ENCODE measurements around the gene RELCH.

The RELCH gene

GRCh38 chr18:62250475-62250874 is 63.4 kb downstream of the RELCH start:
- no peak for DNase-seq

- DNase-seq = no peak
Measured at GRCh38 chr18:62258093-62258492, 71.0 kb downstream of the RELCH start.

DNA sequence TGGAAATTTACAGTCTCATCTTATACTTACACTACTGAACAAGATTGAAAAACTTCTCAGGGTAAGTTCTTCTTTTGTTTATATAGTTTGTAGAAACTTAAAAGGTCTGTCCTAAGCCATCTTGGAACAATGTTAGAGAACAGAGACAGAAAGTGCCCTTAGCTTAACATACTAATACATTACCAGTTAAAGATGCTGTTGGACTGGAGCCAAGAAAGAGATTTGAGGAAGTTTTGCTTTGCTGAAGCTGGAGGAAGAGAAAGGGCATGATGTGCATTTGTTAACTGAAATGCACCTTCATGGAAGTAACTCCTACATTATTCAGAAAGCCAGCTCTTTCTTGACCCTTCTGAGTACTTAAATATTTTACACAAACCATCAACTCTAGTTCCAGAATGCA is 71.6 kb downstream of the RELCH start:
- no peak for DNase-seq

DNA sequence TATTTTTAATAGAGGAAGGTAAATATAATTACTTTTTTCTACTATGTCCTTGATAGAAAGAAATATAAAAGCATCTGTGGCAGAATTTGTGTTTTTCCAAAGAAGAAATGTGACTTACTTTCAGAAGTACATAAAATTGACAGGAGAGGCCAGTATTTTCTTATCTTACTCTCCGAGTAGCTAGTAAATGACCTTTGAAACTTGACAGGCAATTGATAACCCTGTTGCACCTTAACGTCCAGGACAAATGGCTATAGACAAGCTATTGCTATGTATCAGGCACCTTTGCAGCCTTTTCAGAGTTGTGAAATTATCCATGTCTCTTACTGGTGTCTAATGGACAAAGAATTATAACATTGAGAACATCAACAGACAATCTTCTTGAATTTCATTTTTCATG is 75.0 kb downstream of the RELCH start:
- no peak for DNase-seq

DNA sequence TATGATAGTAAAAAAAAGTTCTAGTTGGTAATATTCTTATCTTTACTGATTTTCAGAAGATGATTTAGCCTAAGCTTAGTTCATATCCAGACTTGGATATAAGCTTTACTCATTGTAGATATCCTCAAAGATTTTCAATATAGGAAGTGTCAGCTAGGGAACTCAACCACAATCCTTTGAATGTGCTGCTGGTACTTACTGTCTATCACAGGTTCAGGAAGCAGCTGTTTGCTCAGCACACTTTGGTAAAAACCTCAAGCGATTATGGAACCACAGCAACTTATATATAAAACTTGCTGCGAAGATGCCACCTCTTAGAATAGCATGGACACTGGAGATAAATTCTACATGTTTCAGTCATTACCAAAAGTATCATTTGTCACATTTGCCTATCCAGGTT is 77.9 kb downstream of the RELCH start:
- DNase-seq = no peak

DNA sequence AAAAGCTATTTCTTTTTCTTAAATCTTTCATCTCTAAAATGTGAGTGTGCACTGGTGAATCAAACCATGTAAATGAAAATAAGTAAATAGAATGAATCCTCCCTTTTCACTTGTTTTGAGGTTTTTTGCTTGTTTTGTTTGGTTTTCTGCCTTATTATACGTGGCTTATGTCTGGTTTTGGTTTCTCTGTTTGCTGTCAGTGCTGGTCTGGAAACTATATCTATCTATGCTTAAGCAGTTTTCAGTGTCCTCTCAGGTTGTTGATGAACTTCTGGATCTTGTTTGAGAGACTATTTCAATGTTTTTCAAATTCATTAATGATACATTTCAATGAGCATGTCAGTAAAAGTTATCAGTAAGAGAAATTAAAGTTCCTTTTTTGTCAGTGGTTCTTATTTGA is 90.0 kb downstream of the RELCH start:
- no peak for DNase-seq

DNA sequence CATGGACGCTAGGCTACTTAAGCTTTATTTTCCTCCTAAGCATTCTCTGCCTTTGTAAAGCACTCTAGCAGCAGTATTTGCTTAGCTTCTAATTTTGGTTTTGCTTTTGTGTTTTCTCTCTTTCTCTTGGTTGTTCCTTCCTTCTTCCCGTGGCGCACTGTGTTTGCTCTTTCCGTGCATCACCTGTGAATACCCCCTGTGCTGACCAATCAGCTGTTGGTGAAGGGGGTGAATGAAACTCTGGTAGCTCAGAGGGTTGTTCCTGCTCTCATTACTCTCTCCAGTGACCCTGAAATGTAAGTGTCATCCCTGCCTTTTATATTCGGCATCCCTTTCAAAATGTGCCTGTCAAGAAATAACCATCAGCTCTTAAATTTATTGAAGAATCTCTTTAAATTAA is 92.5 kb downstream of the RELCH start:
- peak in 1 of 2 experiments; percentile 75 for DNase-seq

GRCh38 chr18:62280058-62280457 is 93.0 kb downstream of the RELCH start:
- DNase-seq = no peak

- no peak for DNase-seq
Measured at GRCh38 chr18:62280786-62281185, 93.7 kb downstream of the RELCH start.

DNA sequence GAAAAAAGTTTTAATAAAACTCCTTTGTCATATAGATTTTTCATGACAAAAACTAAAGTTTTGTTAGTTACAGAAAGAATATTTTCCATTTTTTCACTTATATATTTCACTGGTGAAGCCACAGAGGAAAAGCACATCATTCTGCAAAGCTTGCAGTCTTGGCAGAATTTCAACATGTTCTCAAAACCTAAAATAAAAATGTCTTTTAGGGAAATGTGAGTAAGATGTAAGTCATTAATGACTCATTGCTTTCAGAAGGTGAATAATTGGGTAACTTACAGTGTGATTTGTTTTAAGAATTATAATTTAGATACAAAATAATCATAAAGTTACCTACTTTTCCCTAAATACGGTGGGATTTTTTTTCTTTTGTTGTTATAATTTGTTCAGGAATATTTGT is 94.6 kb downstream of the RELCH start:
- no peak for DNase-seq

GRCh38 chr18:62282188-62282629 is 95.2 kb downstream of the RELCH start:
- DNase-seq = no peak

- no peak for DNase-seq
Measured at GRCh38 chr18:62284637-62285036, 97.6 kb downstream of the RELCH start.

- no peak for DNase-seq
Measured at GRCh38 chr18:62285281-62285680, 98.2 kb downstream of the RELCH start.

GRCh38 chr18:62287781-62288664 is 101.0 kb downstream of the RELCH start:
- DNase-seq = no peak

- no peak for DNase-seq
Measured at GRCh38 chr18:62288665-62289008, 101.6 kb downstream of the RELCH start.

GRCh38 chr18:62289047-62289446 is 102.0 kb downstream of the RELCH start:
- no peak for DNase-seq

- DNase-seq = no peak
Measured at GRCh38 chr18:62294073-62294472, 107.0 kb downstream of the RELCH start.

DNA sequence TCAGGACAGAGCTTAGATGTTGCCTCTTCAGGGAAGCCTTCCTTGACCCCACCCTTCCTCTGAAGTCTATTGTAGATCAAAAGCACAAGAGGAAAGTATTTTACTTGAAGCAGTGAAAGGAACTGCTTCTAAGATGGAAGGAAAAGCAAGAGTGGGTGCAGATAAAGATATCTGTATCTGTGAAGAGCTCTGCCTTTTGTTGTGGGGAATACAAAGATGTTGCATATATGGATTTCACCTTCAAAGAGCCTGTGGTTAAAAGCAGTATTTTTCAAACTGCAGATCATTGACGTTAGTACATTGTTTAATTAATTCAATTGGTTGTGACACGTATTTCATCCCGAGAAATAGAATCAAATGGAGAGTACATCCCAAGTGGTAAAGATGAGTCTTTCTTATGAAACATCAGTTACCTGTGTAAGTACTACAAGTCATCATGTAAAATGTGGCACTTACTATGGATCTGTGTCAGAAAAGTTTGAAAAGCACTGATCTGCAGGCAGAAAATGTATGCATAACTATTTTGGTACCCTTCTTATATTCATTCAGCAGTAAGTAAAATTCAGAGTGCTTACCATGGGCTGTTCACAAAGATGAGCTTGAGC is 113.4 kb downstream of the RELCH start:
- no peak for DNase-seq

GRCh38 chr18:62301322-62301721 is 114.3 kb downstream of the RELCH start:
- no peak for DNase-seq

DNA sequence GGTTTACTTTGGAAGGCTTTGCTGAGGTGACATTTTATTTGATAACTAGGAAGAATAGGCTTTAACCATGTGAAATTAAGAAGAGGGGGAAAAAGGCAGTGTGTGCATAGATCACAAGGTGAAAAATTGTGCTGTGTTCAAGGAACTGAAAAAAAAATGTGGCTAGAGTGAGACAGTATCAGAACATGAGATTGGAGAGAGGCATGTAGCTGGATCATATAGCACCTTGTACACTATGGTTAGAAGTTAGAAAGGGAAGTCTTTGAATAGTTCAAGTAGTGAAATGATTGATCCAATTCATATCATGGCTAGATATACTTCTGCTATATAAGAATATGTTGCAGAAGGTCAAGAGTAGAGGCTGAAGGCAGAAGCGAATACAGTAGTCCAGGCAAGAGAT is 125.8 kb downstream of the RELCH start:
- DNase-seq = no peak

DNA sequence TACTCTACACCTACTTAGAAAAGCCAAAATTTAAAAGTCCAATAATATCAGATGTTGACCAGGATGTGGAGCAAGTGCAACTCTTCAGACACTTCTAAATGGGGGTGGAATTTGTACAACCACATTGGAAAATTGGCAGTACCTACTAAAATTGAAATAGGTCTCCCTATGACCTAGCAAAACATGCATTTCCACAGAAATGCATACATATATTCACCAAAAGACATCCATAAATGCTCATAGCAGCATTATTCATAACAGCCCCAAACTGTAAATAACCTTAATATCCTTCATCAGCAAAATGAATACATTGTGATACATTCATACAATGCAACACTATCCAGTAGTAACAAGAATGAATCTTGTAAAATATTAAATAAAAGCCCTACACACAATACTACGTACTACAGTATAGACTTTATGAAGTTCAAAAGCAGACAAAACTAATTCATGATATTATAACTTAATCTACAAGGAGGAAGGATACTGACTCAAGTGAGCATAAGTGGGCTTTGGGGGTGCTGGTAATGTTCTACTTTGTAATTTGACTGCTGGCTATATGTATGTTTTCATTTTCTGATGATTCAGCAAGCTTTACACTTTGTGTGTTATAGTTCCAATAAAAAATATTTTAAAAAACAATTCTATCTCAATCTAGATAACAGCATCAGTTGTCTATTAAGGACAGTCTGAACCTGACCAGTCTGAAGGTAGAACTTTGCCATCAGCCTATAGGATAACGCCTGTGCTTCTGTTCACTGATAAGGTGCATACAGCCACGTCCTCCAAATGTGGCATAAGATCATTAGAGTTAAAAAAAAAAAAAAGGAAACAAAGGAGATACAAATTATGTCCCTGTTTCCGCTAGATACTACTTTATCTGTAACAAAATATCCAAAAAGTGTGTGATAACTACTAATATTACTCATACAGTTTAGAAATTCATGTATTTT is 131.4 kb downstream of the RELCH start:
- DNase-seq = no peak

DNA sequence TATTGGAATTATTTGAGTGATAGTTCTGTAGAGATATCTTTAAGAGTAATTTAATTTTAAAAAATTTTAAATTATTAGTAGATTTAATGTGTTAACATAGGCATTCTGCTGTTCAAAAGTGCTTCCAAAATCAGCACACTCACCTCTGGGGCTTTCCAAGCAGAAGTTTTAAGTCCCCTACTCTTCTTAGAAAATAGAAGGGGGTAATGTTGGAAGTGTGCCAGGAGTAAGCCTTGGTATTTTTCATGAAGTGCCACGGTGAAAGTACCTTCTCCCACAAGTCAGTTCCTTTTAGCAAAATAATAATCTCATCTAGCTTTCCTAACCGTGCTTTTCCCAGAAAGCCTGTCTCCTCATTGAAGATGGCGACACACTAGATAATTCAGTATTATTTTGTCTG is 134.1 kb downstream of the RELCH start:
- no peak for DNase-seq

- DNase-seq = no peak
Measured at GRCh38 chr18:62323483-62324180, 136.6 kb downstream of the RELCH start.
